Measurements from ENCODE around the gene MYLK. TPM values are rescaled to one million over a fixed set of nuclear protein-coding genes. Genes with fewer than 3 reads are reported as not detected.
"Not testable (repeated sequence)": the region's sequence is repeated elsewhere in the genome, so short reads cannot be mapped to it uniquely, and the experiment has no call there.

MYLK gene
- polyA plus RNA-seq, 1 donor (not counting 4 experiments of a cell fraction or from before 2014, with no cell fraction given): 7.8 TPM

DNA sequence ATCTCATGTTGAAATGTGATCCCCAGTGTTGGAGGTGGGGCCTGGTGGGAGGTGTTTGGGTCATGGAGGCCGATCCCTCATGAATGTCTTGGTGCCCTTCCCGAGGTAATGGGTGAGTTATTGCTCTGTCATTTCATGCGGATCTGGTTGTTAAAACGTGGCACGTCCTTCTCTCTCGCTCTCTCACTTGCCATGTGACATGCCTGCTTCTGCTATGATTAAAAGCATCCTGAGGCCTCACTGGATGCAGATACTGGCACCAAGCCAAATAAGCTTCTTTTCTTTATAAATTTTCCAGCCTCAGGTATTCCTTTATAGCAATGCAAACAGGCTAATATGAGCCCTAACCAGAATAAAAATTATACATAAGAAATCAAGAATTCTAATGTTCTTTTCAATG is 267.5 kb downstream of the MYLK start:
- Histone ChIP-seq H3K9ac (ENCODE audit: control insufficient read depth, extremely low read depth, insufficient read depth, low read length) (no peak overlapping the region), H3K27me3 (ENCODE audit: control insufficient read depth, extremely low read depth, insufficient read depth, low read length) (no peaks in the 10 kb centered on the region), H3K79me2 (ENCODE audit: control insufficient read depth, insufficient read depth, low read length) (no peaks in the 10 kb centered on the region), H3K27ac (ENCODE audit: control insufficient read depth, insufficient read depth, low read length) (no peak overlapping the region), H3K9me3 (ENCODE audit: control insufficient read depth, low read depth, low read length) (no peaks in the 10 kb centered on the region), H3K4me1 (ENCODE audit: control insufficient read depth, extremely low read depth, insufficient read depth, low read length) (peaks cover 32% of the 10 kb centered on the region), H3K4me3 (ENCODE audit: control insufficient read depth in 2 of 3, extremely low read depth in 1 of 3, insufficient read depth in 2 of 3, low read depth in 1 of 3, low read length in 3 of 3) (no peak overlapping the region), H2AFZ (ENCODE audit: control insufficient read depth, low read length) (no peak overlapping the region), H3K36me3 (ENCODE audit: control insufficient read depth in 2 of 2, extremely low read depth in 1 of 2, insufficient read depth in 2 of 2, low read length in 2 of 2) (peaks cover 7 to 16% of the 10 kb centered on the region in 2 experiments), H3K4me2 (ENCODE audit: control insufficient read depth, extremely low read depth, insufficient read depth, low read depth, low read length) (no peak overlapping the region), H4K20me1 (ENCODE audit: control insufficient read depth, extremely low read depth, insufficient read depth, low read length) (no peaks in the 10 kb centered on the region), H3K9me1 (ENCODE audit: control insufficient read depth, extremely low read depth, insufficient read depth, low read length) (no peaks in the 10 kb centered on the region)
- dilution Hi-C loops (cut with MboI; ENCODE audit: extremely low pct_ligation_motif_present, low sequenced_read_pairs): no loop called here
- TF ChIP-seq, protein P1, sequence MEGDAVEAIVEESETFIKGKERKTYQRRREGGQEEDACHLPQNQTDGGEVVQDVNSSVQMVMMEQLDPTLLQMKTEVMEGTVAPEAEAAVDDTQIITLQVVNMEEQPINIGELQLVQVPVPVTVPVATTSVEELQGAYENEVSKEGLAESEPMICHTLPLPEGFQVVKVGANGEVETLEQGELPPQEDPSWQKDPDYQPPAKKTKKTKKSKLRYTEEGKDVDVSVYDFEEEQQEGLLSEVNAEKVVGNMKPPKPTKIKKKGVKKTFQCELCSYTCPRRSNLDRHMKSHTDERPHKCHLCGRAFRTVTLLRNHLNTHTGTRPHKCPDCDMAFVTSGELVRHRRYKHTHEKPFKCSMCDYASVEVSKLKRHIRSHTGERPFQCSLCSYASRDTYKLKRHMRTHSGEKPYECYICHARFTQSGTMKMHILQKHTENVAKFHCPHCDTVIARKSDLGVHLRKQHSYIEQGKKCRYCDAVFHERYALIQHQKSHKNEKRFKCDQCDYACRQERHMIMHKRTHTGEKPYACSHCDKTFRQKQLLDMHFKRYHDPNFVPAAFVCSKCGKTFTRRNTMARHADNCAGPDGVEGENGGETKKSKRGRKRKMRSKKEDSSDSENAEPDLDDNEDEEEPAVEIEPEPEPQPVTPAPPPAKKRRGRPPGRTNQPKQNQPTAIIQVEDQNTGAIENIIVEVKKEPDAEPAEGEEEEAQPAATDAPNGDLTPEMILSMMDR (optimal IDR thresholded peaks at IDR 0.05 in 1 of 3, IDR thresholded peaks at IDR 0.05 in 1 of 3, conservative IDR thresholded peaks at IDR 0.05 in 1 of 3; ENCODE audit: extremely low read depth in 1 of 3, insufficient read depth in 2 of 3, low read length in 3 of 3): no peak
- TF ChIP-seq EZH2 (IDR thresholded peaks at IDR 0.05; ENCODE audit: low read length): no peak
- DNase-seq (ENCODE audit: low read depth, low spot score) (no peak), FAIRE-seq (no peak)

GRCh38 chr3:123613543-123613942 is 270.6 kb downstream of the MYLK start:
- Histone ChIP-seq H3K79me2 (ENCODE audit: control insufficient read depth, insufficient read depth, low read length) (peaks cover under 1% of the 10 kb centered on the region), H3K4me1 (ENCODE audit: control insufficient read depth, extremely low read depth, insufficient read depth, low read length) (peaks cover 11% of the 10 kb centered on the region), H4K20me1 (ENCODE audit: control insufficient read depth, extremely low read depth, insufficient read depth, low read length) (no peaks in the 10 kb centered on the region), H3K27me3 (ENCODE audit: control insufficient read depth, extremely low read depth, insufficient read depth, low read length) (no peaks in the 10 kb centered on the region), H3K4me2 (ENCODE audit: control insufficient read depth, extremely low read depth, insufficient read depth, low read depth, low read length) (no peak overlapping the region), H2AFZ (ENCODE audit: control insufficient read depth, low read length) (no peak overlapping the region), H3K9me1 (ENCODE audit: control insufficient read depth, extremely low read depth, insufficient read depth, low read length) (no peaks in the 10 kb centered on the region), H3K27ac (ENCODE audit: control insufficient read depth, insufficient read depth, low read length) (no peak overlapping the region), H3K9me3 (ENCODE audit: control insufficient read depth, low read depth, low read length) (no peaks in the 10 kb centered on the region), H3K36me3 (ENCODE audit: control insufficient read depth in 2 of 2, extremely low read depth in 1 of 2, insufficient read depth in 2 of 2, low read length in 2 of 2) (peaks cover 8 to 16% of the 10 kb centered on the region in 2 experiments), H3K9ac (ENCODE audit: control insufficient read depth, extremely low read depth, insufficient read depth, low read length) (no peak overlapping the region), H3K4me3 (ENCODE audit: control insufficient read depth in 2 of 3, extremely low read depth in 1 of 3, insufficient read depth in 2 of 3, low read depth in 1 of 3, low read length in 3 of 3) (no peak overlapping the region)
- TF ChIP-seq EZH2 (IDR thresholded peaks at IDR 0.05; ENCODE audit: low read length): no peak
- TF ChIP-seq, protein P1 (optimal IDR thresholded peaks at IDR 0.05 in 1 of 3, IDR thresholded peaks at IDR 0.05 in 1 of 3, conservative IDR thresholded peaks at IDR 0.05 in 1 of 3; ENCODE audit: extremely low read depth in 1 of 3, insufficient read depth in 2 of 3, low read length in 3 of 3): no peak
- FAIRE-seq (no peak), DNase-seq (ENCODE audit: low read depth, low spot score) (no peak)
- dilution Hi-C loops (cut with MboI; ENCODE audit: extremely low pct_ligation_motif_present, low sequenced_read_pairs): no loop called here

DNA sequence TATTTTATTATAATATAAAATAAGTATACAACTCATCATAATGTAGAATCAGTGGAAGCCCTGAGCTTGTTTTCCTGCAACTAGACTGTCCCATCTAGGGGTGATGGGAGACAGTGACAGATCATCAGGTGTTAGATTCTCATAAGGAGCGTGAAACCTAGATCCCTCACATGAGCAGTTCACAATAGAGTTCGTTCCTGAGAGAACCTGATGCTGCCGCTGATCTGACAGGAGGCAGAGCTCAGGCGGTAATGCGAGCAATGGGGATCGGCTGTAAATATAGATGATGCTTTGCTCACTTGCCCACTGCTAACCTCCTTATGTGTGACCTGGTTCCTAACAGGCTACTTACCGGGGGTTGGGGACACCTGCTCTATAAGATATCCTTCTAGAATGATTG is 272.5 kb downstream of the MYLK start:
- H3K9ac ChIP-seq (ENCODE audit: control insufficient read depth, extremely low read depth, insufficient read depth, low read length); H3K27ac ChIP-seq (ENCODE audit: control insufficient read depth, insufficient read depth, low read length); H3K79me2 ChIP-seq (ENCODE audit: control insufficient read depth, insufficient read depth, low read length); H3K9me1 ChIP-seq (ENCODE audit: control insufficient read depth, extremely low read depth, insufficient read depth, low read length); H3K27me3 ChIP-seq (ENCODE audit: control insufficient read depth, extremely low read depth, insufficient read depth, low read length); H3K4me3 ChIP-seq (ENCODE audit: control insufficient read depth in 2 of 3, extremely low read depth in 1 of 3, insufficient read depth in 2 of 3, low read depth in 1 of 3, low read length in 3 of 3); FAIRE-seq; H3K4me2 ChIP-seq (ENCODE audit: control insufficient read depth, extremely low read depth, insufficient read depth, low read depth, low read length); DNase-seq (ENCODE audit: low read depth, low spot score); H3K4me1 ChIP-seq (ENCODE audit: control insufficient read depth, extremely low read depth, insufficient read depth, low read length); H2AFZ ChIP-seq (ENCODE audit: control insufficient read depth, low read length); H4K20me1 ChIP-seq (ENCODE audit: control insufficient read depth, extremely low read depth, insufficient read depth, low read length); H3K9me3 ChIP-seq (ENCODE audit: control insufficient read depth, low read depth, low read length); dilution Hi-C loops (cut with MboI; ENCODE audit: extremely low pct_ligation_motif_present, low sequenced_read_pairs): not testable (repeated sequence)
- peaks cover 10 to 16% of the 10 kb centered on the region in 2 experiments for H3K36me3 ChIP-seq (ENCODE audit: control insufficient read depth in 2 of 2, extremely low read depth in 1 of 2, insufficient read depth in 2 of 2, low read length in 2 of 2)

Measured in keratinocyte (primary cell).